ENCODE data around the gene AKR1B15.

The AKR1B15 gene

DNA sequence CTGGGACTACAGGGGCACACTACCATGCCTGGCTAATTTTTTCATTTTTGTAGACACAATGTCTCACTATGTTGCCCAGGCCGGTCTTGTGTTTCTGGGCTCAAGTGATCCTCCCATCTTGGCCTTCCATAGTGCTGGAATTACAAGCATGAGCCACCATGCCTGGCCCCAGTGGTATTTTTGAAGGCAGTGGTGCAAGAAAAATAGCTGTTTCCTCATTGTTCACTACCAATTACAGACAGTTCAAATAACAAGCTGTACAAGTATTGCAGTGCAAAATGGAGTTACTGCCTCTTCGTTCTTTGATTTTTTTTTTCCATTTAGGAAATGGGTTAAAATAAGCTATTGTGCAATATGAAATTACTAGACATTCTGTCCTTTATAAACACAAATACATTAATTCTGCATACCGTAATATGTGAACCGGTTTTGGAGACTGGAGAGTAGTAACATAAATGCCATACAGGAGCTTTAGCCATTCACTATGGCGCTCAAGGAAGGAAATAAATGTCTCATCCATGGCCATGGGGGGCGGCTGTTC lies 62.8 kb downstream of the AKR1B15 start:
- in situ Hi-C loops (cut with HindIII; ENCODE audit: low sequenced_read_pairs), result no loop called here

DNA sequence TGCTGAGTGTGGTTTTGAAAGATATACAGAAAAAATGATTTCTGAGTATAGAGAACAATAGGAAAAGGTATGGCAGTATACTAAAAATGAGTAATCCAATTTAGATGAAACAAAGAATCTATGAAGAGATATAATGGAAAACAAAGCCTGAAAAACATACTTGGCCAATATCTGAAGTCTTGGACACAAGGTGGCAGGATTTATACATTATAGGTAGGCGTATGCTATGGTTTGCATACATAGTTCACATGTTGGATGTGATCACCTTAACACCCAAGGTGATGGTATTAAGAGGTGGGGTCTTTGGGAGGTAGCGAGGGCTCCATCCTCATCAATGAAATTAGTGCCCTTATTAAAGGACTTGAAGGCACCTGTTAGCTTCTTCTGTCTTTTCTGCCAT lies 63.3 kb downstream of the AKR1B15 start:
- in situ Hi-C loops (cut with HindIII; ENCODE audit: low sequenced_read_pairs), result no loop called here

DNA sequence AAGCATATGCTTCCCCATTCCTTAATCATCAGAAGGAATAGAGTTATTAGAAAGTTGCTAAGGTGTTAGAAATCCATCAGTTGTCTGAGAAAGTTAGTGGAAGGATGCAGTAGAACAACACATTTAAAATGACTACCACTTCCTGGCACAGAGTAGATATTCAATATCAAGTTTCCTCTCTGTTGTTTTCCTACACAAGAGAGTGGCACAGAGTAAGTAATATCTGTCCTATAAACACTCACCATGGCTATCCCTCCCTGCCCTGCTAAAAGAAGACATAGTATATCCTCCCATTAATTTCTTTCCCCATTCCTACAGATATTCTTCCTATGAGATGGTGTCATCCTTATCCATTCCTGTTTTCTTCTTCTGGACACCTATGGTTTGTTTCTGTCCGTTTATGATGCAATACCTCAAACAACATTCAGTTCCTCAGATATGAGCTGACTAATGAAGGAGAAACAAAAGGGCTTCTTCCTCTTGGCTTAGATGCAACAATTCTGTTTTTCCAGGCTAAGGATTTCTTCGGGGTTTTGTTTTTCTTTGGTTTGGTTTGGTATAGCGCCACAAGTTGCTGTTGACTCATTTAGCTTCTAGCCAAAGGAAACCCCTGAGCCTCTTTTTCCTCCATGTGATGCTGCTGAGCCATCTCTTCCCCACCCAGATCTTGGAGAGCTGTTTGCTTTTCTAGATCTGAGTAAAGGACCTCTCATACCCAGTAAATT lies 64.9 kb downstream of the AKR1B15 start:
- in situ Hi-C loops (cut with HindIII; ENCODE audit: low sequenced_read_pairs), result no loop called here

DNA sequence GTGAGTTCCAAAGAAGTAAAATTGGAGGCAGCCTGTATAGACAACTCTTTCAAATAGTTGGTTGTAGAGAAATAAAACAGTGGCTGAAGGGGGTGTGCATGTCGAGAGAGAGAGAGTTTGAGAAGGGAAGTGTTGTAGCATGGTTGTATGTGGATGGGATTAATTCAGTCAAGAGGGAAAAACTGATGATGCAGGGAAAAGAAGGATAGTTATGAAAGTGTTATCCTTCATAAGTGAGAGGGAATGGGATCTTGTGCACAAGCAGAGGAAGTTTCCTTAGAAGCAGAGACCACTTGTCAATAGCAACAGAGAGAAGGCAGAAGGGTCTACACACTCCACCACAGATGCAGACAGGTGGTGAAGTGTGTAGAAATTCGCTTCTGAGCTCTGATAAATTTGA lies 67.7 kb downstream of the AKR1B15 start:
- in situ Hi-C loops (cut with HindIII; ENCODE audit: low sequenced_read_pairs), result no loop called here

DNA sequence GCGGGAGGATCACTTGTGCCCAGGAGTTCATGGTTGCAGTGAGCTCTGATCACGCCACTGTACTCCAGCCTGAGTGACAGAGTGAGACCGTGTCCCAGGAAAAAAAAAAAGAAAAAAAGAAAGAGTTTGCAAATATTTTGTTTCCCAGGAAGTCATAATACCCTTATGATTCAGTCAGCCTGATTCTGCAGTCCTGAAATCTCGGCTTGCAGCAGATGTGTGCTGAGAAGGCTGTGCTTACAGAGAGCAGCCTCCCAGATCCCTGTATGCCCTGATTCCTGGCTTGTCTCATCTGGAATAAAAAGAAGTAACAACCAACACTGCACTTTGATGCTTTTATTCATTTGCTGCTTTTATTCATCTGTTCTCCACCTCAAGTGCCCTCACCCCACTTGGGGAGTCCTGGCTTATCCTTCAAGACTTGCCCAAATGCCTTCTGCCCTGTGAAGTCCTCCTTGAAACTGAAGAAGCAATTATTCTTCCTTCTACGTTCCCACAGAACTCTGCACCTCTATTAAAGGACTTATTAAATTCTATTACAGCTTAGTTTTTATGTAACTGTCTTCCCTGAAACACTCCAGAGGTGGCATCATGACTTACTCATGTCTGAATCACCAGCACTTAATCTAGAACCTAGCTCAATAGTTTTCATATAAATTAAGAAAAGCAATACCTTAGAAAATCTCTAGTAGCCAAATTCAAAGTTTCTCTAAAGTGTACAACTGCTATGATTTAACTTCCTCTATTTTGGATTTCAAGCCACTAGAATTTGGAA lies 70.0 kb downstream of the AKR1B15 start:
- in situ Hi-C loops (cut with HindIII; ENCODE audit: low sequenced_read_pairs), result no loop called here

DNA sequence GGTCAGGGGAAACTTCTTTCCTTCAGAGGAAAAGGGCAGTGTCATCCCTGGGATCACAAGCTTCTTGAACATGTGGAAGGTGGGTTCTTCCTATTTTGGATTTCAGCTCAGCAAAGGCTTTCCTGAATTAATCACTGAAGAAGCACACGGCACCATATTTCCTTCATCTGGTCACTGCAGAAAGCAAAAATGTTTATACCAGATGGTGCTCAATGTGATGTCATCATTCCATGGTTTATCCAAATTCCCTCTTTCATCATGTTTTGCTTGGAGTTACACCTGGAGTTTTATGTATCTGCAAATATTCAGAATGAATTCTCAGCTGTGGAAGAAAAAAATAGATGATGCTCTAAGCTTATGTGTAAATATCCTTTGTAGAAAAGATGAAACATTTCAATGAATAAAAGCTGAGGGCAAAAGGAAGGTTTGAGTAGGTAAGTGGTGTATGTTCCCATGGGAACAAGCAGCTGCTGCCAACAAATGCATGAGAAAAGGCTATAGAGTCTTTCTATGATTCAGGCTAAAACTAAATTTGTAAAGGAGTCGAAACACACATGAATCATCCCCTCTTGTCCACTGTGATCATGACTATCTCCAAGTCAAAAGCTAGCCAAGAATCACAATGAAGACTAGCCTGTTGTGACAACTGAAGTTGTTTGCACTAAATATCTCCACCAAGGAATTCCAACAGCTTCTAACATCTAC lies 70.9 kb downstream of the AKR1B15 start:
- in situ Hi-C loops (cut with HindIII; ENCODE audit: low sequenced_read_pairs), result no loop called here

DNA sequence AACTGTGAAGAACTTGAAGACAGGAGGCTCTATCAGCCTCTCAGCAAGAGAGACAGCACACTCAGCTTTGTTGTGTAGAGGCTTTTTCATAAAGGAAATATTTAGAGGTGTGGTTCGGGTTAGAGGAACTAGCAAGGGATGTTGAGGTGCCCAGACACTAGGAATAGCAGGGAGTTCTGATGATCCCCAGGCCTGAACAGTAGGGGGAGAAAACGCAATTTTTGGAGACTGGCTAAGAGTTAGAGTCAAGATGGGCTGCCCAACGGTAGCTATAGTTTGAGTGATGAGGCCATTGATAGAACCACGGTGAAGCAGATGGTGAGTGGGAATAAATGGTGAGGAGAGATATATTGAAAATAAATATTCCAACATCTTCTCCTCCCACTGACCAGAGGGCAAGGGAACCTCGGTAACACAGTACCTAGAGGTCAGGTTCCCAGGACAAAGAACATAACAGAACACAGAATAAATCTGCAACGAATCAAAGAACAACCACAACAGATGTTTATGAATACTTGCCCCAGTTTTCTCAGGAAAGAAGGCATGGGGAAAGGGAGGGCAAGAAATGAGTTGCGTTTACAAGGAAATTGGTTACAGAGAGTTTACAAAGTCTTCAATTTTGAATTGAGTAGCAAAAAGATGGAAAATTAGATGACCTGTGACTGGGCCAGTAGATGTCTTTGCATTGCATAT lies 73.5 kb downstream of the AKR1B15 start:
- in situ Hi-C loops (cut with HindIII; ENCODE audit: low sequenced_read_pairs), result no loop called here

DNA sequence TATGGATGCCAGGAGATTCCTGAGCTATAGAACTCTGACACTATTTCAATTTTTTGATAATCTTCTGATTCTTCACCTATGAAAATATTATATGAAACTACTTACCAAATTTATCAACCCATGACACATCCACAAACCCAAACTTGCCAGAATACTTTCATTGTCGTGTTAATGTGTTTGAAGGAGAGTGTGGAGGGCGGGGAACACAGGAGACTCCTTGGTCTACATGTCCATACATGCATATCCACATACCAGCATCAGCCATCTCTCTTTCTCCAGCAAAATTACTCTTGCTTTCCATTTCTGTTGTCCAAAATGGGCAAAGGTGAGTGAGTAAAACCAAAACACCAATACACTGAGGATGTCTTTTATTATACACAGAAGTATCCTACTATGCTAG lies 74.3 kb downstream of the AKR1B15 start:
- in situ Hi-C loops (cut with HindIII; ENCODE audit: low sequenced_read_pairs), result no loop called here

DNA sequence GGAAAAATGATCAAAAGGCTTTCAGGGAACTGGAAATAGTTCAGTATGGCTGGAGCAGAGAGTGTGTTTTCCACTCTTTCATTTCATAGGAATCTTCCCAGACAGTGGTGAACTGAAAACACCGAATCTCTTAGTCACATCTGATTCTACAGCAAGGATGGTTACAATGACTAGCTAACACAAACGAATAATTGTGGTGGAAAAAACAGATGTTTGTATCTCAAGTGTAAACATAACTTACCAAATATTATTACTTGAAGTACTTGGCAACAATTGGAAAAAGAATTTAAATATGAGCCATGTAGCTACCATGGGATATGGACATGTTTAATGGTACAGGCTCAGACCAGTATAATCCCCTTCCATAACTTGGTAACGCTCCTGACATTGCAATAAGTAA lies 76.6 kb downstream of the AKR1B15 start:
- in situ Hi-C loops (cut with HindIII; ENCODE audit: low sequenced_read_pairs), result no loop called here

DNA sequence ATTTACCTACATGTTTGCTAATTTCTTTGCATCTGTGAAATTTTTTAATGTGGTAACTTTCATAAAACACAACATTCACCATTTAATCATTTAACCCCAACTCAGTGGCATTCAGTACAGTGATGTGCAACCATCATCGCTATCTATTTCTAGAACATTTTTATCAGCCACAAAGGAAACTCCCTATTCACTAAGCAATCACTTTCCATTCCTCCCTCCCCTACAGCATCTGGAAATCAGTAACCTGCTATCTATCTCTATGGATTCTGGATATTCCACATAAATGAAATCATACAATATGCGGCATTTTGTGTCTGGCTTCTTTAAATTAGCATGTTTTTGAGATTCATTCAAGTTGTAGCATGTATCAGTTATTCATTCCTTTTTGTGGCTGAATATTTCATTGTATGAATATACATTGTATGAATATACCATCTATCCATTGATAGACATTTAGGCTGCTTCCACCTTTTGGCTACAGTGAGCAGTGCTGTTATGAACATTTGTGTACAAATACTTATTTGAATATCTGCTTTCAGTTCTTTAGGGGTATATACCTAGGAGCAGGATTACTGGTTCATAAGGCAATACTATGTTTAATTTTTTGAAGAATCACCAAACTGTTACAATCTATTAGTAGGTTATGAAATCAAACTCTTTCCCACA lies 78.3 kb downstream of the AKR1B15 start:
- in situ Hi-C loops (cut with HindIII; ENCODE audit: low sequenced_read_pairs), result no loop called here

DNA sequence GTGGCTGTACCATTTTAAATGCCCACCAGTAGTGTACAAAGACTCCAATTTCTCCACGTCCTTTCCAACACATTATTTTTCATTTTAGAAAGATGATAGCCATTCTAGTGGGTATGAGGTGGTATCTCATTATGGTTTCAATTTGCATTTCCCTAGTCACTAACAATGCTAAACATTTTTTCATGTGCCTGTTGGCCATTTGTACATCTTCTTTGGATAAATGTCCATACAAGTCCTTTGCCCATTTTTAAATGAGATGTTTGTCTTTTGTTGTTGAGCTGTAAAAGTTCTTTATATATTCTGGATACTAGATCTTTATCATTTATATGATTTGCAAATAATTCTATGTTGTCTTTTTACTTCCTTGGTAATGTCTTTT lies 78.9 kb downstream of the AKR1B15 start:
- in situ Hi-C loops (cut with HindIII; ENCODE audit: low sequenced_read_pairs), result no loop called here

DNA sequence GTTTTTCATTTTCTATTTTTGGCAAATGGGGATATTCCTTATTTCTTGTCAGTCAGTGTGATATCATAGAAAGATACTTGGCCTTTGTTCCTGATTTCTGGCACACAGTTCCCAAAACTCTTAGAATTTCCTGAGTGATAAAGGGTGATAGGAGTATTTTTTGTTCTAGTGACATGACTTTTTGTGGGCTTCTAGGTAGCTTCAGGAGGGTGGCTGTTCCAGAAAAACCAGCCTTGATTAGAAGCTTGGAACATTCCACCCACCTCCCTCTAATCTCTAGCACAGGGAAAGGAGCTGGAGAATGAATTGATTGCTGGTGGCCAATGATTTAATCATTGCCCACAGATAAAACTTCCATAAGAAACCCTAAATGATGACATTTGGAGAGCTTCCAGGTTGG lies 80.5 kb downstream of the AKR1B15 start:
- in situ Hi-C loops (cut with HindIII; ENCODE audit: low sequenced_read_pairs), result no loop called here
